Gastrocnemius medialis (tissue), 4 donors: ENCODE data around the gene GPR137. TPM values are rescaled to one million over a fixed set of nuclear protein-coding genes. Genes with fewer than 3 reads are reported as not detected.
"Not testable (repeated sequence)": the region's sequence is repeated elsewhere in the genome, so short reads cannot be mapped to it uniquely, and the experiment has no call there.

Experiments used
- ATAC-seq, 2 donors: fragments of 150-250 bp; one replicate each; pipeline ENCODE4 v1.9.1; 2016
- DNase-seq, 2 donors: peaks; one replicate each; pipeline ENCODE4 v3.0.0-alpha.2; 2019
- H3K27ac ChIP-seq, 4 donors: fragments of 200-600 bp; sonication (generic); 1 replicate in 1 of 4; 2 replicates in 3 of 4; pipeline ENCODE4 v1.5.1; 2016 to 2018; ENCODE audit warnings: mild to moderate bottlenecking in 2 of 4, moderate library complexity in 1 of 4
- H3K27me3 ChIP-seq, 3 donors: fragments of 200-600 bp; sonication (generic) in 2 of 3; 1 replicate in 1 of 3; 2 replicates in 2 of 3; pipeline versions ENCODE4 v1.5.1 to v1.6.0; 2016 to 2019; ENCODE audit warnings: mild to moderate bottlenecking in 1 of 3, moderate library complexity in 1 of 3
- H3K36me3 ChIP-seq, 2 donors: fragments of 200-600 bp; sonication (generic) in 1 of 2; one replicate each; pipeline ENCODE4 v1.5.1; 2017 to 2018
- H3K4me1 ChIP-seq, 2 donors: fragments of 200-600 bp; sonication (generic) in 1 of 2; one replicate each; pipeline ENCODE4 v1.5.1; 2016 to 2017; ENCODE audit warnings: mild to moderate bottlenecking in 2 of 2
- H3K4me3 ChIP-seq, 4 donors: fragments of 200-600 bp; sonication (generic) in 3 of 4; 1 replicate in 1 of 4; 2 replicates in 3 of 4; pipeline ENCODE4 v1.5.1; 2016 to 2019; ENCODE audit warnings: mild to moderate bottlenecking in 2 of 4
- H3K9me3 ChIP-seq, 3 donors: fragments of 200-600 bp; sonication (generic) in 2 of 3; 1 replicate in 1 of 3; 2 replicates in 2 of 3; pipeline ENCODE4 v1.5.1; 2016 to 2019
- CTCF ChIP-seq, 5 experiments: fragments of 450-650 bp in 3 of 5; fragments of 200-600 bp in 2 of 5; sonication (generic) in 2 of 5; IDR thresholded peaks in 4 of 5; conservative IDR thresholded peaks in 1 of 5; 1 replicate in 4 of 5; 2 replicates in 1 of 5; pipeline ENCODE4 v1.5.1; 2016 to 2019; ENCODE audit warnings: antibody characterized with exemption in 5 of 5, mild to moderate bottlenecking in 3 of 5, moderate library complexity in 3 of 5
- POLR2A ChIP-seq, 2 donors: fragments of 450-650 bp; IDR thresholded peaks; one replicate each; pipeline ENCODE4 v1.6.1; 2017; ENCODE audit warnings: antibody characterized with exemption in 2 of 2, mild to moderate bottlenecking in 2 of 2, moderate library complexity in 2 of 2
- in situ Hi-C, 4 donors: fragments of 200-750 bp; cut with MboI; loops; one replicate each; pipeline versions ENCODE4 v1.15.0 to v1.8.0; 2017; ENCODE audit warnings: low sequenced_read_pairs in 4 of 4
- intact Hi-C: fragments of 100-400 bp; cut with DNase I; formaldehyde crosslinking; loops from one replicate; pipeline ENCODE4 v1.15.1; 2023; ENCODE audit warnings: low total_unique reads
- total RNA-seq, 4 donors: library from RNA; depleted of rRNA; stranded (reverse); fragments of >200 nt; gene quantifications; one replicate each; pipeline versions ENCODE4 v1.1.0 to v1.2.3, GENCODE V29; 2016

GPR137 gene
- total RNA-seq, 4 donors from 2014 or later = 13.8 to 28.9 (median 20.4) TPM

DNA sequence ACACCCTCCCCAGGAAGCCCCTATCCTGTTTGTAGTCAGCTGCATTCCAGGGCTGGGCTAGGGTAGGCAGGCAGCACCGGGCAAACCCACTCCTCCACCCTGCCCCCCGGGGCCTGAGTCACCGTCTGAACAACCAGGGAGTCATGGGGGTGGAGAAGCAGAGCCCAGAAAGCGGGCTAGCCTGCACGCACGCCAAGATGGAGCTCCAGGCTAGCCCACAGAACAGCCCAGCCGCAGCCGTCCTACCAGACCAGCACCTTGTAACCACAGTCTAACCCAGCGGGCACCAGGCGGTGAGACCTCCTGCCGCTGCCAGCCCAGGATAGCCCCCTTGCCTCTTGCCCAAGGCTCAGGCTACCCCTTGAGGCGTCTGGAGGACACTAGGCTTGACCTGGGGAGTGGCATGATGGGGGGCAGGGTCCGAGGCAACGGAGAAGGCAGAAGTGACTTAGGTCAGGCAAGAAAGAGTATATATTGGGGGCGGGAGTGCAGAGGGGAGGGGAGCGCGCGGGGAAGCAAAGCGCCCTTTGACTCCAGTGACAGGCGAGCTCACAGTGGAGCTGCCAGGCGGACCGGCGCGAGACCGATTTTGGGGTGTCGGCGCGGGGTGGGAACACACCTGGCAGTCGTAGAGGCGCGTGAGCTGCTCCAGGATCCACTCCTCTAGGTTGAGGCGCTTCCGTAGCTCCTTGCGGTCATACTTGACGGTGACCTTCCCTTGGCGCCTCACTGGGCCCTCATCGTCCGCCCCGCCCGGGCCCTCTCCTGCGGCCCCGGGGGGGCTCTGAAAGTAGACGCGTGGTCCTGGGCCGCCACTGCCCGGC is 39.6 kb upstream of the GPR137 start:
- Histone ChIP-seq H3K4me1 (peaks cover 37 to 45% of the 10 kb centered on the region in 2 donors), H3K27me3 (no peaks in the 10 kb centered on the region), H3K27ac (peak overlapping the region; percentile 92 to 100 (median 96)), H3K36me3 (peaks cover 0 to 9% of the 10 kb centered on the region in 2 donors), H3K9me3 (no peaks in the 10 kb centered on the region), H3K4me3 (peak overlapping the region; percentile 80 to 95 (median 94))
- ATAC-seq = peak; percentile 18 to 31
- no peak for TF ChIP-seq CTCF (IDR thresholded peaks at IDR 0.05 in 4 of 5, conservative IDR thresholded peaks at IDR 0.05 in 1 of 5)
- peak; percentile 47 to 79 for TF ChIP-seq POLR2A (IDR thresholded peaks at IDR 0.05)
- in situ Hi-C loops (no loop called here), intact Hi-C loops (loop anchor here (1.0 to 10.0 kb wide), 2 partner anchors 20 to 629 kb away; partner anchors contain the start of genes EHD1, NUDT22 and TRPT1)
- DNase-seq = peak; percentile 82 to 92

GRCh38 chr11:64246621-64246870 is 39.1 kb upstream of the GPR137 start:
- H3K36me3 ChIP-seq, in situ Hi-C loops, DNase-seq, H3K27me3 ChIP-seq, H3K9me3 ChIP-seq: not testable (repeated sequence)
- TF ChIP-seq POLR2A (IDR thresholded peaks at IDR 0.05) = peak; percentile 3 to 67
- H3K4me1 ChIP-seq = peaks cover 37 to 46% of the 10 kb centered on the region in 2 donors
- H3K4me3 ChIP-seq = peak overlapping the region; percentile 80 to 98 (median 94)
- peak overlapping the region; percentile 92 to 100 (median 96) for H3K27ac ChIP-seq
- intact Hi-C loops = loop anchor here (10.0 kb wide), 1 partner anchor 628 kb away; the partner anchor contains the start of gene EHD1
- ATAC-seq = peak; percentile 13 to 27

DNA sequence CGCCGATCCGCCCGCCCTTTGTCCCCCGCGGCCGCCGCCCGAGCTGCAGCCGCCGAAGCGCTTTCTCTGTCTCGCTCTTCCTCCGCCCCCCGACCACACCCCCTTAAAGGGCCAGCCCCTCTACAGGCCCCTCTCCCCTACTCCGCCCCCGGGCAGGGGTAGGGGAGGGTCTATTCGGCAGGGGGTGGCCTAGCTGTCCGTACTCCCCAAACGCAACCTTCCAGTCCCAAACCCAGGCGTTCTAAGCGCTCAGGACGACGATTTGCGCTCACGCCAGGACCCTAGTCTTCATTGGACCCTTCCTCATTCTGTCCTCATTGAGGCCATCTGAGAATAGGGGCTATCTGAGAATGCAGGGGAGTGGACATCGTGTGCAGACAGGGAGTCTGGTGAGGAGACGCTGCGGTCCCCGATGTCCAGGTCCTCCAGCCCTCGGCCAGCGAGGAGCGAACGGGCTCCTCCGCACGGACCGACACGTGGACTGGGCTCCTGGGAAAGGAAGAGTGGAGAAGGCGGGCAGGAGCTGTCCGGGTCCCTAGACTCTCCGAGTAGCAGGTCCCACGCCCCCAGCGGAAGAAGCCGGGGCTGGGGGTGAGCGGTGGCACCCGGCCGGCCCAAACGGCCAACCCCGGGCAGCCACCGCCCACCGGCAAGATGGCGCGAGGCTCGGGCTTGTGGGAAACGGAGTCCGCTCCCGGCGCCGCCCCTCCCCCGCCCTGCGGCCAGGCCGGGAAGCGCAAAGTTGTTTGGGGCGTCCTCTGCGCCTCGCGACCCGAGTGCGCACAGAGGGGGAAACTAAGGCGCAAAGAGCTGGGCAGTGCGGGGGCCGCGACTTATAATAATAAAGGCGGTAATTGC is 38.5 kb upstream of the GPR137 start, which contains the start of gene PPP1R14B:
Gene PPP1R14B (minus strand): TSS at position 73 of the 858 bp plus-strand sequence. CDS start 270 bp downstream, outside the sequence.
- Histone ChIP-seq H3K4me3 (peak within 1 kb of the TSS; percentile 80 to 98 (median 94)), H3K4me1 (peaks cover 38 to 47% of the 10 kb centered on the region in 2 donors), H3K36me3 (peaks cover 0 to 9% of the 10 kb centered on the region in 2 donors), H3K27ac (peak within 1 kb of the TSS; percentile 92 to 100 (median 96)), H3K9me3 (no peaks in the 10 kb centered on the region), H3K27me3 (no peaks in the 10 kb centered on the region)
- intact Hi-C loops (loop anchor here (1.0 to 10.0 kb wide), 2 partner anchors 23 to 628 kb away; partner anchors contain the start of gene EHD1), in situ Hi-C loops (no loop called here)
- peak; percentile 52 to 62 for ATAC-seq
- peak; percentile 84 to 86 for DNase-seq
- TF ChIP-seq POLR2A (IDR thresholded peaks at IDR 0.05) = peak; percentile 49 to 64
- peak in 4 of 5 experiments; percentile 25 to 31 (median 28) for TF ChIP-seq CTCF (IDR thresholded peaks at IDR 0.05 in 4 of 5, conservative IDR thresholded peaks at IDR 0.05 in 1 of 5)

DNA sequence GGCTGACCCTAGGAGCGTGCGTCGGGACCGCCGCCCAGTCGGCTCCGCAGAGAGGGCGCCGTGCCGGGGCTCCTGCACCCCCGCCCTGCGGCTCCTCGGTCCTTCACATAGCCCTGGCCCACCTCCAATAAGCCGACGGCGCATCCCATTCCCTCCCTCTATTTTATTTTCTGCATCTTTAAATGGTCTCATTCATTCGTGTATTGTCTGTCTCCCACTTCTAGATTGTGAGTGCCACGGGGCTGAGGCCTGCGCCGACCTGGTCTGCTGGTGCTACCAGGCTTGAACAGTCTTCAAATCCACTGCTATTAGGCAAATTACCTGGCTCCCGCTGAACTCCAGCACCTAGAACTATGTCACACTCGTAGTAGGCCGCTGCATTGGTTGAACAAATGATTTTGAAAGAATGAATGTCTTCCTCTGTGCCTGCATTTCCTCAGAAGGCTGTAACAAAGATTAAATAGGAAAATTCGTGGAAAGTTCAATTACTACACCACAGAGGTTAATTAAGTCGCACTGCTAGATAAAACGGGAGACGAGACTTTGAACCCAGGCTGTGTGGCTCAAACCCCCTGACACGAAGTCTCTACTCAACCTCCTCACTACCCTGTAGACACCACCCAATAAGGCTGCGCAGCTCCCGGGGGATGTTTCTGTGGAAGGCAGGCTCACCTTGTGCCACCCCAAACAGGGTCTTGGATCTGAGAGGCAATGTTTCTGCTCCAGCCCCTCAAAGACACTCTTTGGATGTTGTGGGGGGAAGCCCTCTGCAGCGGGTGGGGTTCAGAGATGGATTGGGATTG is 37.7 kb upstream of the GPR137 start:
- Histone ChIP-seq H3K4me3 (peak overlapping the region; percentile 71 to 98 (median 88)), H3K27ac (peak overlapping the region; percentile 87 to 99 (median 92)), H3K36me3 (peaks cover 0 to 9% of the 10 kb centered on the region in 2 donors), H3K9me3 (no peaks in the 10 kb centered on the region), H3K4me1 (peaks cover 37 to 47% of the 10 kb centered on the region in 2 donors), H3K27me3 (no peaks in the 10 kb centered on the region)
- intact Hi-C loops (loop anchor here (1.0 to 10.0 kb wide), 2 partner anchors 22 to 627 kb away; partner anchors contain the start of gene EHD1), in situ Hi-C loops (no loop called here)
- ATAC-seq = no peak
- DNase-seq = no peak
- TF ChIP-seq CTCF (IDR thresholded peaks at IDR 0.05 in 4 of 5, conservative IDR thresholded peaks at IDR 0.05 in 1 of 5) (no peak), POLR2A (IDR thresholded peaks at IDR 0.05) (no peak)
